HG02973 (cell line): ENCODE data around the gene PTPRG.

ENCODE experiments used
- ATAC-seq: cut with Tn5 transposase; IDR thresholded peaks from one replicate; pipeline ENCODE4 v1.9.1; 2021; ENCODE audit warnings: moderate library complexity; ENCODE audit not compliant: unreplicated experiment

The PTPRG gene

DNA sequence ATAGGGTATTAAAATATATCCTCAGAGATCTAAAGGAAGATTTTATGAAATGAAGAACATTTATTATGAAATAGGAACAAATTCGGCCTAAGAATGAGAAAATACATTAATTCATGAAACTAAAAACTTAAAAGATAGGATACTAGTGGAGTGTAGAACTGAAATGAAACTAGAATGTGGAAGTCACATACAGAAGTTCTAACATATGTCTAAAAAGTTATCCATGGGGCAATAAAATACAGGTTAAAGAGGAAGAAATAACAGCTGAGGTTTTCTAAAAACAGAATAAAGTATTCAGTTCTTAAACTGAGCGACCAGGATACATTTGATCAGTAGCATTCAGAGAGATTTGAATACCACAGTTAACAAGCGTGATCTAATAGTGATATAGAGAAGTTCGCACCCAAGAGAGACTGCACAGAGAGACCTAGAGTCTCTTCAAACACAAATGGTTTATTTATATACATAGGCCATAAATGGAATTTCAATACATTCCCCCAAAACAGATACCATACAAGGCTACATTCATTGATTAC, 726.1 kb downstream of the PTPRG start:
- ATAC-seq: no peak

- no peak for ATAC-seq
Measured at GRCh38 chr3:62289922-62290321, 728.6 kb downstream of the PTPRG start.

- no peak for ATAC-seq
Measured at GRCh38 chr3:62293051-62293780, 731.8 kb downstream of the PTPRG start.

DNA sequence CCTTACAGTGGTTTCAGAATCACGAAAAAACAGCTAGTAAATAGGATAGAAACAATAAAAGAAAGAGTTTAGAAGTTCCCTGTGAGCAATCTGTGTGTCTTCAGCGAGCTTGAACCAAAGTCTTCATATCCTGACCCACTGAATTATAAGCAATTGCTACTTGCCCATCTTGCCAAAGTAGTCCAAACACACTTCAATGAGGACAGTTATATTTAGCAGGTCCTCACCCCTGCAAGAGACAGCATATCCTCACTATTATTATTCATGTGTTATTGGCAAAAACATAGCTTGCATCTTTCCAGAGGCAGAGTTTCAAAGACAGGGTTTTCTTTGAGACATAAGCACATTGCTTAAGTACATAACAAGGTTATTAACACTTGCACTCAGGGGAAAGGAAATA, 734.2 kb downstream of the PTPRG start:
- no peak for ATAC-seq

- no peak for ATAC-seq
Measured at GRCh38 chr3:62300617-62301016, 739.2 kb downstream of the PTPRG start.

GRCh38 chr3:62312201-62312600, 750.8 kb downstream of the PTPRG start:
- no peak for ATAC-seq

DNA sequence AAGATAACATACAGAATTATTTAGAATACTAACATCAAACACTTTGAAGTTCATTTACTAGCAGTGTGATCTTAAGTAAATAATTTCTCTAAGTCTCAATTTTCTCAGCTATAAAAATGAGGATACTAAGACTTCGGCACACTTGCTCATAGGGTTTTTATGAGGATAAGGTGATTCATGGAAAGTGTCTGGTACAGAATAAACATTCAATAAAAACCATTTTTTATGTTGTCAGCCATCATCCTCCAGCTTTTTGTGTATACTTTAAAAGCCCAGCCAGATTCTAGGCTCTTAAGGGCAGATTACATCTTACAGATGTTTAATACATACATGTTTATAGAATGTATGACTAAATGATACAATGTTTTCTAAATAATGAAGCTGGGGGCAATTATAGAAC, 755.2 kb downstream of the PTPRG start:
- ATAC-seq: no peak

GRCh38 chr3:62318365-62318751, 757.0 kb downstream of the PTPRG start:
- no peak for ATAC-seq

DNA sequence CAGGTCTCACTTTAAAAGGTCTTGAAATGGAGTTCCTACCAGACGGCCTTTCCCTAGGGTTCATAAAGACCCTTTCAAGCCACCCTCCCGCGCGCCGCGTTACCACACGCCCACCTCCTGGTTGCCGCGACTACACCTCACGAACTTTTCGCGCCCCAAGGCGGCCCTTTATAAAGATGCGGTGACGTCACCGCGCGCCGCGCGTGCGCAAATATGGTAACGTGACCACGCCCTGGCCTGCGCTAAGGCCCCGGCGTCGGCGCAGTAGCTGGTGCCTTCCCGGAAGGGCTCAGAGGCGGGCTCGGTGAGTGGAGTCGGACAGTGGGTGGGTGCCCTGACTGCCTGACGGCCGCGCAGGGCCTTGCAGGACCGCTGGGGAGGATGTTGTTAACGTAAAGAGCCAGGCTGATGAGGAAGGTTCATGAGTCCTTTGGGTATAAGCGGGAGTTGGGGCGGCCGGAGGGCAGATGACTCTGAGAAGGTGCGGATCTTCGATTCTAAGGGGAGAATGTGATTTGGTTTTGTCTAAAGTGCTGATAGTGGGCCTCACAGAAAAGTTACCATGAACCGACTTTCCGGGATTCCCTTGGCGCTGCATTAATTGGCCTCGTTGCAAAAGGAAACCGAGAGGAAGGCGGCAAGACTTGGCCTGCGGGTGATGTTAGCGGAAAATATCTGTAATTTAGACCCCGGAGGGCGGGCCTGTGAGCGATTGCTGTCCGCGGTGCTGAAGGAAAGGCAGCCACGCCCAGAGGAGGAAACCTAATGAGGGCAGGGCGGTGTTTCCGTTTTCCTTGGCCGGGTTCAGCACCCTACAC, 757.6 kb downstream of the PTPRG start:
- peak; percentile 98 for ATAC-seq

DNA sequence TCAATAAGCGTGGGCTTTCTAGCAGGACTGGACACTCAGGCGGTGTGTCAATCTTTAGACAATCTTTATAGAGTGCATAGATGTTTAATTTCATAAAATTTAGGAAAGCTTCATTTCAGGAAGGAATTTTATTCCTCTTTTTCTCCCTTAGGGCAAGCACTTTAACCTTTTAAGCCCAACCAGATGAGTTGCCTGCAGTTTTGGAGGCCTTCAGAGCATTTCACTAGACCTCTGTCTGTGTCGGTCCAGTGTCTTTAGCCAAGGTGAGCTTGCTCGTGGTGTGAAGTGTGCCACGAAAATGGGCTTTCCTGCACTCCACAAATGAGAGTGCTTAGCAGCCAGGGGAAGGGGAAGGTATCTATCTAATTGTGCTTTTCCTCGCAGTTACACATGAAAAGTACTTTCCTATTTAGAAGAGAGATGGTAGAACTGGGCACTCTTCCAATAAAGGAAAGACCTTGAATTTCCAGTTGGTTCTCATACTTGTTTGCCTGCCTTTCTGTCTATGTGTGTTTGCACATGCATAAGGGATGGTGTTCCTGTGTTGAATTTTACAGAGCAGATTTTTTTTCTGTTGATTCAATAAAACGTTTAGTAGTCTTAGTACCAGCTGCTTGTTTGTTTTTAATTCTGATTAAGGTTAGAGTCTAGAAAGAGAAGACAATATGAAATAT, 758.3 kb downstream of the PTPRG start:
- ATAC-seq: no peak

GRCh38 chr3:62323241-62323640, 761.9 kb downstream of the PTPRG start:
- ATAC-seq: no peak

DNA sequence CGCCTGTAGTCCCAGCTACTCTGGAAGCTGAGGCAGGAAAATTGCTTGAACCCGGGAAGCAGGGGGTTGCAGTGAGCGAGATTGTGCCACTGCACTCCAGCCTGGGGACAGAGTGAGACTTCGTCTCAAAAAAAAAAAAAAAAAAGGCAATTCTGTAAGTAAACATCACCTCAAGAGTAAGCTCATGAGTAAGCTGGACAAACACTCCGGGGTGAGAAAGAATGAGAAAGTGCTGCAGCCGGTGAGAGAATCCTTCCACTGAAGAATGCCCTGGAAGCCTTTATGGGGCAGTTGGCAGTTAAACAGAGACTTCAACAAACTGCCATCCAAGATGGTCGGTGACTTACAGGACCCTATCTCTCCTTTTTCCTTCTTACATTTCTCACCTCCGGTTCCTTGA, 764.5 kb downstream of the PTPRG start:
- no peak for ATAC-seq

DNA sequence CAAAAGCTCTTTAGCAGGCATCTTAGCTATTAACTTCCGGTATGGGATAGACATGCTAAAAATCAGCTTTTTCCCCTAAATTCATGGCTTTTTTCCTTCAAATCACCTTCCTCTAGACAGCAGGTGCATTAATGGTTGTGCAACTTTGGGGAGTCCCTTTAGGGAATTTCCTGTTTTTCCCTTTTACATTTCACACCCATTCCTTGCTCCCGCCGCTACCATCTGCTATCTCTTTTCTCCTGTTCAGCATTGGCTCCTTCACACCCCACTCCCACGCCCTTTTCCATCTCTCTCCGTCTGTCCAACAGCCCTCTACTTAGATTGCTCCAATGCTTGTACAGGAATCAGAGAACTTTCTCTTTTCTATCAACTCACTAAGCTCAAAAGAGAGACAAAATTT, 768.6 kb downstream of the PTPRG start:
- ATAC-seq: no peak

- ATAC-seq: no peak
Measured at GRCh38 chr3:62332017-62332416, 770.6 kb downstream of the PTPRG start.

DNA sequence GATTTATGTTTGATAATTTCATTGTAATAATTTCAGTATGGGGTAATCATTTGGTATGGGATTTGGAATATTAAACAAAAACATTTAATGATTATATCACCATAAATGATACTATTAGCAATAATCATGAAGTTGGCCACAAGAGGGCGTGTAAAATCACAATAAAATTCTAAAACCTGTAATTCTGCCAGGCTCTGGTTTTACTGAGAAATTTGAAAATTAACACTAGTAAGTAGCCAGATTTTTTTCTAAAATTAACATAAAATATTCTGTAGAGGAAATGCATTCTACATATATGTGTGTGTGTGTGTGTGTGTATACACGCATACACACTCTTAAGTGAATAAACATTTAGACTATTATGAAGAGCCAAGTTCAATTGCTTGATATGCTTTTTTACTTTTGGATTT, 771.5 kb downstream of the PTPRG start:
- ATAC-seq: no peak

DNA sequence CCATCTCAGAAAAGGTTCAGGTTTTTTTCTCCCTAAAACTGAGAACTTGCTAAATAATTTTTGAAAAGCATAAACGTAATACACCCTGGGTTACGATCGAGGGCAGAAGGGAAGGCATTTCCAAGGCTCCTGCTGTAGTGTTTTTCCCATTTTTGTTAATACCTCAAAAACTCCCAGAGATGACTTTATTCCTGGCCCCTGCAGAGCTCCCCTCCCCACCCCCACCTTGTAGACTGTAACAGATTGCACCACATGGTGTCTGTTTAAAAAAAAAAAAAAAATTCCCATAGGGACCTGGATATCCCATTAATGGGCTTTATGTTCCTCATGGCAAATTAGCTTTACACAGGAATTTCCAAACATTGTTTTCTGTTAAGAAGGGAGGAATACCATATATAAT, 773.8 kb downstream of the PTPRG start:
- no peak for ATAC-seq

DNA sequence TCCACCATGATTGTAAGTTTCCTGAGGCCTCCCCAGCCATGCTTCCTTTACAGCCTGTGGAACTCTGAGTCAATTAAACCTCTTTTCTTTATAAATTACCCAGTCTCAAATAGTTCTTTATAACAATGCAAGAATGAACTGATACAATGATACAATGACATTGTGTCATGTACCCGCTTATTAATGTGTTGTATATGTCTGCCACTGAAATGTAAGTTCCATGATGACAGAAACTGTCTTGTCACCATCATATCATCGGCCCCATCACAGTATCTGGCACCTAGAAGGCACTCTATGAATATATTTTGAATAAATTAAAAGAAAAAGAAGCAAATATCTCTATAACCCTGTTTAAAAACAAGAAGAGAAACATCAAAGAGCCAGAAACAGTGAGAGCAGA, 782.4 kb downstream of the PTPRG start:
- no peak for ATAC-seq
